ENCODE data around the gene SLC6A3.
"Not testable (repeated sequence)": the region's sequence is repeated elsewhere in the genome, so short reads cannot be mapped to it uniquely, and the experiment has no call there.

The SLC6A3 gene

DNA sequence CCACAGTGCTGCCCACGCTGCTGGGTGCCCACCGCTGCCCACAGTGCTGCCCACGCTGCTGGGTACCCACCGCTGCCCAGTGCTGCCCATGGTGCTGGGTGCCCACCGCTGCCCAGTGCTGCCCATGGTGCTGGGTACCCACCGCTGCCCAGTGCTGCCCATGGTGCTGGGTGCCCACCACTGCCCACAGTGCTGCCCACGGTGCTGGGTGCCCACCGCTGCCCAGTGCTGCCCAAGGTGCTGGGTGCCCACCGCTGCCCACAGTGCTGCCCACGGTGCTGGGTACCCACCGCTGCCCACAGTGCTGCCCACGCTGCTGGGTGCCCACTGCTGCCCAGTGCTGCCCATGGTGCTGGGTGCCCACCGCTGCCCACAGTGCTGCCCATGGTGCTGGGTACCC is 22.7 kb downstream of the SLC6A3 start:
- in situ Hi-C loops (cut with MboI; ENCODE audit: low sequenced_read_pairs) = not testable (repeated sequence)

DNA sequence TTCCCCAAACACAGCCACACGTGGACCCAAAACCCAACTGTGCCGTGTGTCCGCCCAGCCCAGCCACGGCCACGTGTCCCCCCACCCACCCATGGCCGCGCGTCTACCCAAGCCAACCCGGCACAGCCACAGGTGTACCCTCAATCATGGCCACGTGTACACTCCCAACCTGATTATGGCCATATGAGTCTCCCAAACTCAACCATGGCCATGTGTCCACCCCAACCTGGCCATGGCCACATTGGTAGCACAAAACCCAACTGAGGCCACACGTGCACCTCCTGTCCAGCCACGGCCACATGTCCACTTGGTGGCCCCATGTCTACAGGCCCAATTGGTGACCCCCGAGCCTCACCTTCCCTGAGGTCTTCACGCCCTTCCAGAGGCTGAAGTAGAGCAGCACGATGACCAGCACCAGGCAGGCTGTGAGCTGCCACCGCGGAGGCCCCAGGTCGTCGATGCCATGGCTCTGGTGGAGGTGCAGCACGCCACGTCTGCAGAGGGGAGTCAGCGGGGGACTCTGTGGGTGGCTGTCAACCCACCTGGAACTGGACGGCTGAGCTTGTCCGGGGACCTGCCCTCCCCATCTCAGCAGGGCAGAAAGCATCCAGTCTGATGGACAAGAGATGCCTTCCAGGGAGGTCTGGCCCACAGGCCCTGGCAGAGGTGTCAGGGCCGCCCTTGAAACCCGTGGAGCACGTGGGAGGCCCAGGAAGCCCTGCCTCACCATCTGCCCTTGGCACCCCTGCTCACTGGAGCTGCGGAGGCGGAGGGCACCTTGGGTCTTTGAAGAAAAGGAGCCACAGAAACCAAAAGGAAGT is 23.5 kb downstream of the SLC6A3 start:
- in situ Hi-C loops (cut with MboI; ENCODE audit: low sequenced_read_pairs) = no loop called here

DNA sequence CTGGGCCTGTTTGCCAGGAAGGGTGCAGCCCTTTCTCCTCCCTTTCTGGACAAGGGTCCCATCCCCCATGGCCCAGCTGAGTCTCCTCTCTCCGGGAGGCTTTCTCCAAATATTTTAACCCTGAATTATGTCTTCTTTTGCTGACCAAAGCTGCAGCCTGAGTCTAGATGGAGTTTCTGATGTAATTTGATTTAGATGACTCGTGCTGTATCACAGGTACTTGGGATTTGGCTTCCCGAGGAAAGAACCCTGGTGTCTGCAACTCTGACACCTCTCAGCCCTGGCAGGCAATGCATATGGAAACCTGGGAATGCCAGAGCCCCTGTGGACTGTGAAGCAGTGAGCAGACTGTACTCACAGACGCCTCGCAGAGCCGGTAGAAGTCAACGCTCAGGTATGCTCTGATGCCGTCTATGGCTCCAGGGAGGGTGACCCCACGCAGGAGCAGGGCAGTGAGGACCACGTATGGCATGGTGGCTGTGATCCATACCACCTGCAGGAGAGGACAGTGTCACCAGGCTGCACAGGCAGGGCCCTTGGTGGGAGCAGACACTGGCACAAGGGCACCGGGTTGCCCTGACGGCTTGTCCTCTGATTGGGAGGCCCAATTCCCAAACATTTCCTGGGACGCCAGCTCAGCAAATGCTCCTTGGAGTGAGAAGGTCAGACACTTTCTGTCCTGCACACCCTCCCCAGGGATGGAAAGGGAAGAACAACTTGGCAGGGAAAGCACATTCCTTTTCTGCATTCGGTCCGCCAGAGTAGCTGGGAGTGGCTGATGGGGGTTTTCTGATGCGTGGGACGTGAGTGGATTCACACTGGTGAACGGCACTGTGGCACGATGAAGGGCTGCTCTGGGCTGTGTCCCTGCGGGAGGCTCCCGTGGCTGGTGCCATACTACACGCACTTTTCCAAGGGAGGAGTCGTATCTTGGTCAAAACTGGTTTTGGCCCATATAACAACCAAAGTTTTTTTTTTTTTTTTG is 24.7 kb downstream of the SLC6A3 start:
- in situ Hi-C loops (cut with MboI; ENCODE audit: low sequenced_read_pairs) = no loop called here

DNA sequence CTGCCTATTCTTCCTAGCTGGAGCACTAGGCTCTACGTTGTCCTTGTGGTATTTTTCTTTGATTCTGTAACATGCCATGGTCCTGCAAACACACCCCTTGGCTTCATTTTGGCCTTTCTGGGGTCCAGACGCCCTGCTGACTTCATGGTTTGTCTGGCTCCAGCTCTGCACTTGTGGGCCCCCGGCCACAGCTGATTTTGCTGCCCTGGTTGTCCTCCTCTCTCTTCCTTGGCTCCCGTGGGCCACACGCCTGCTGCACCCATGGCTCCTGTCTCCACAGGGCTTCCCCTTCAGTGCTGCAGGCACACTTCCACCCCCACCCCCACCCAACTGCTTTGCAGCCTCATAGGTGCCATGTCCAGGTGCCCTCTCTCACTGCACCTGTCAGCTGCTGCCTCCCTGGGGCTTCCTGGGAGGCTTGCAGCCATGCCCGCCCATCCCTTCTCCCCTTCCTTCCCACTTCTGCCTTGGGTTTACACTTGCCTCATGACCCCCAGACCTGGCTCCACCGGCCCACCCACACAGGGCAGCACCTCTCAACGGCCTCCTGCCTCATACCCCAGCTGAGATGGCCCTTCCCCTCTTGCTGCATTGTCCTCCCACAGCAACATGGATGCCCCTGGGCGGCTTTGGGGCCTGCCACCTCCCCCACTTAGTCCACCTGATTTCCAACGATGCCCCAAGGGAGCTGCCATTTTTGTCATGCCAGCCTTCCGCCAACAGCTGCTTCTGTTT is 25.6 kb downstream of the SLC6A3 start:
- in situ Hi-C loops (cut with MboI; ENCODE audit: low sequenced_read_pairs) = no loop called here

DNA sequence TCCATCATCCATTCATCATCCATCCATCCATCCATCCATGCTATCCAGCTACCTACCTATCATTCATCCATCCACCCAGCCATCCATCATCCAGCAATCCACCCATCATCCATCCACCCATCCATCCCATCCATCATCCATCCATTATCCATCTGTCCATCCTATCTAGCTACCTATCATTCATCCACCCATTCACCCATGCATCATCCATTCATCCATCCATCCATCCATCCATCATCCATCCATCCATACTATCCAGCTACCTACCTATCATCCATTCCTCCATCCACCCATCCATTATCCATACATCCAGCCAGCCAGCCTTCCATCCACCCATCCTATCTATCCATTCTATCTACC is 26.3 kb downstream of the SLC6A3 start:
- in situ Hi-C loops (cut with MboI; ENCODE audit: low sequenced_read_pairs) = no loop called here

DNA sequence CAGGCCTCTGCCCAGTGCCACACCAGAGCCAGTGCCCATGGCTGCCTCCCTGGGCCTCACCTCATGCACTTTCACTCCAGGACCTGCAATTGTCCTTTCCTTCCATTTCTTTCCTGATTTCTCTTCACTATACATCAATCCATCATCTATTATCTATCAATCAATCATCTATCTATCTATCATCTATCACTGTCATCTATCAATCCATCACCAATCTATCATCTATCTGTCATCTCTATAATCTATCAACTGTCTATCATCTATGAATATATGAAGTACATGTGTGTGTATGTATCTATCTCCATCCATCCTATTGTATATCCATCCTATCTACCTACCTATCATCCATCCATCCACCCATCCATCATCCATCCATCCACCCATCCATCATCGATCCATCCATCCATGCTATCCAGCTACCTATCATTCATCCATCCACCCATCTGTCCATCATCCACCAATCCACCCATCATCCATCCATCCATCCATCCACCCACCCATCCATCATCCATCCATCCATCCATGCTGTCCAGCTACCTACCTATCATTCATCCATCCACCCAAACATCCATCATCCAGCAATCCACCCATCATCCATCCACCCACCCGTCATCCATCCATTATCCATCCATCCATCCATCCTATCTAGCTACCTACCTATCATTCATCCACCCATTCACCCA is 26.9 kb downstream of the SLC6A3 start:
- in situ Hi-C loops (cut with MboI; ENCODE audit: low sequenced_read_pairs) = no loop called here

DNA sequence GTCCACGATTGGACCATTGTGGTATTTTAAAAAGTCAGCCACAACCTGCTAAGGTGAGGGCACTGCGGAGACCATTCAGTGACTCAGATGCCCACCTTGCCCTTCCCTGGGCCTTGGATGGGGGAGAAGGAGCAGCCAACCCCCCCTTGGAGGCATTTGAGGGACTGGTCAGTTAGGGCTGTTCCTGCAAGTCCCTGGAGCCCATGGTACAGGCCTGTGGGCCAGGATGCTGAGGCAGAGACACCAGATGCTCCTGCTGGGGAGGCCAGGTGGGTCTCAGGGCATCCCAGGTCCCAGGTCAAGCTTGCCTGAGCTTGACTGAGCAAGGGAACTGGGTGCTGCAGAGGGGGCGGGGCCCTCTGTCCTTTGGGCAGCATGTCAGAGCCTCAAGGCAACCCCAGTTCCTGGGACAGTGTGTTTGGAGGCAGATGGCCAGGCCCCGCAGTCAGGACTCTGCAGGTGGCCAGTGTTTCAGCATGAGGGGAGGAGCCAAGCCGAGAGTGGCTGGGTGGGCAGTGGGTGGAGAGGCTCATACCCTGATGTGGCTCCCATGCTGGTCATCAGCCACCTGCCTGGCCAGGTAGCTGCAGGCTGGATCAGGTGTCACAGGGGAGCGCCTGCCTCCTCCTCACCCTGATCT is 27.5 kb downstream of the SLC6A3 start:
- in situ Hi-C loops (cut with MboI; ENCODE audit: low sequenced_read_pairs) = no loop called here

DNA sequence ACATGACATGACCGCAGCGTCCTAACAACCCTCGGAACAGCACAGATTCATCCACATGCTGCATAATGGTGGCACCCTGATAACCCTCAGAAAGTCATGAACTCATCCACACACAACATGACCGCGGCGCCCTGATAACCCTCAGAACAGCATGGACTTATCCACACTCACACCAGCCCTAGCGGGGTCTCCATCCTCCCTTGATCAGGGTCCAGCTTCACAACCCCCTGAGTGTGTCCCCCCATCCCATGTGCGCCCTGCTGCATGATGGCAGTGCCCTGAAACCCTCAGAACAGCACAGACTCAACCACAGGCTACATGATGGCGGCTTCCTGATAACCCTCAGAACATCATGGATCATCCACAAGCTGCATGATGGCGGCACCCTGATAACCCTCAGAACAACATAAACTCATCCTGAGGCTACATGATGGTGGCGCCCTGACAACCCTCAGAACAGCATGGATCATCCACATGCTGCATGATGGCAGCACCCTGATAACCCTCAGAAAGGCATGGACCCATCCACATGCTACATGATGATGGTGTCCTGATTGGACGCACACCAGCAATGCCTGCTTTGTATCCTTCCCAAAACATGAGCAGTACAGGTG is 28.3 kb downstream of the SLC6A3 start:
- in situ Hi-C loops (cut with MboI; ENCODE audit: low sequenced_read_pairs) = no loop called here

DNA sequence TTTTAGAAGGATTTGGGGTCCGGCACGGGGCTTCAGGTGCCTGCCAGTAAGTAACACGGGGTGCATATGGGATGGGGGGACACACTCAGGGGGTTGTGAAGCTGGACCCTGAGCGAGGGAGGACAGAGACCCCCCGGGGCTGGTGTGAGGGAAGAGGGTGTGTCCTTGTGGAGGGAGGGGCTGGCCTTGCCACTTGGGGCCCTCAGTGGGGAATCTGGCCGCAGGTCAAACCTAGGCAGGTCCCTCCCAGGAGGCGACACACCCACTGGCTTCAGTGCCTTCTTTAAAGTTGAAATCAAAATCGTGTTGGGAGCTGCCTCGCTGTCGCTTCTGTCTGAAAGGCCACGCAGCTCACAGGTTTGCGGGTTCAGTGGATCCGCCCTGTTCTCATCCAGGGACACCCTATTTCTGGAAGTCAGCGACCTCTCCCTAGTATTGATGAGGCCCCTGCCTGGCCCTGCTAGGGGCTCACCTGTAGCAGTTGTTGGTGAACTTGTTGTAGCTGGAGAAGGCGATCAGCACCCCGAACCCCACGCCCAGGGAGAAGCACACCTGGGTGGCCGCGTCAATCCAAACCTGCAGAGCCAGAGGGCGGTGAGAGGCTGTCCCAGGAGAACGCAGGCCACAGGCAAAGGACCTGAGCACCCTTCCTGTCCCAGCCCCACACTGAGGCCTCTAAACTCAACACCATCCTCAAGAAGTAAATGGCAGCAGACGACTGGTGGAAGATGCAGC is 29.4 kb downstream of the SLC6A3 start:
- in situ Hi-C loops (cut with MboI; ENCODE audit: low sequenced_read_pairs) = no loop called here

DNA sequence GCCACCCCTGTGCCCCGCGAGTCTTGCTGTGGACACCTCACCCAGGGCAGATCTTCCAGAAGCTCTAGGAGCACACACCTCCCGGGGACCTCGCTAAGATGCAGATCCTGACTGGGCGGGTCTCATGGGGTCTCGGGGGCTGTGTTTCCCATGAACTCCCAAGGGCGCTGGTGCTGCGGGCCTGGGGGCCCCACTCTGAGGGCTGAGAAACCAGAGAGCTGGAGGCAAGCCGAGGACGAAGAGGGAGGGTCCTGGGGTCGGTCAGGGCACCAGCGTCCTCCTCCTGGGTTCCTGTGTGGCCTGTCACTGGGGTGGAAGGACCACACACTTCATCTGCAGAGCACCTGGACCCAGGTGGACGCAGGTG is 30.2 kb downstream of the SLC6A3 start:
- in situ Hi-C loops (cut with MboI; ENCODE audit: low sequenced_read_pairs) = no loop called here

DNA sequence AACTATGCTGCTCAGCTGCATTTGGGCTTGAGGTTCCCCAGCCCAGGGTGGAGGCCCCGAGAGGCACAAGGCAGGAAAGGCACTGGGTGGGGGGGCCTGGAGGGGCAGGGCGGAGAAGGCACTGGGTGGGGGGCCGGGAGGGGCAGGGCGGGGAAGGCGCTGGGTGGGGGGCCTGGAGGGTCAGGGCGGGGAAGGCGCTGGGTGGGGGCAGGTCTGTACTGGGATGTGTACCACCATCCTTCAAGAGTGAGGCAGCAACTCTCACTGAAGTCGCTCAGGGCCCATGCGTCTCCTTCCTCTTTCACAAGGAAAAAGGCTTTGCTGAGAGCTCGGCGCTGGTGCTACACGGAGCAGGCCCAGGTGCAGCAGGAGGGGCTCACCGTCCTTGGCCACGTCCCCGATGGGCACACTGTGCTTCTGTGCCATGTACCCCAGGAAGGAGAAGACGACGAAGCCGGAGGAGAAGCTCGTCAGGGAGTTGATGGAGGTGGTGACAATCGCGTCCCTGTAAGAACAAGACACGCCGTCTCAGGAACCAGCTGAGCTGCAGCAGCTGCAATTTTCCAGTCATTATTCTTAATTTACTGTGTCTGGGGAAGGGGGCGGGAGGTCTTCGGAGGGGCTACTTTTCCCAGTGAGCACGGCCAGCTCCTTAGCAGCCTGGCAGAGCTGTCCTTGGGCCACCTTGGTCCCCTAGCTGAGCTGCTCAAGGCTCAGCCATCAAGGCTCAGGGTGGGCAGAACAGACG is 30.8 kb downstream of the SLC6A3 start:
- in situ Hi-C loops (cut with MboI; ENCODE audit: low sequenced_read_pairs) = no loop called here

DNA sequence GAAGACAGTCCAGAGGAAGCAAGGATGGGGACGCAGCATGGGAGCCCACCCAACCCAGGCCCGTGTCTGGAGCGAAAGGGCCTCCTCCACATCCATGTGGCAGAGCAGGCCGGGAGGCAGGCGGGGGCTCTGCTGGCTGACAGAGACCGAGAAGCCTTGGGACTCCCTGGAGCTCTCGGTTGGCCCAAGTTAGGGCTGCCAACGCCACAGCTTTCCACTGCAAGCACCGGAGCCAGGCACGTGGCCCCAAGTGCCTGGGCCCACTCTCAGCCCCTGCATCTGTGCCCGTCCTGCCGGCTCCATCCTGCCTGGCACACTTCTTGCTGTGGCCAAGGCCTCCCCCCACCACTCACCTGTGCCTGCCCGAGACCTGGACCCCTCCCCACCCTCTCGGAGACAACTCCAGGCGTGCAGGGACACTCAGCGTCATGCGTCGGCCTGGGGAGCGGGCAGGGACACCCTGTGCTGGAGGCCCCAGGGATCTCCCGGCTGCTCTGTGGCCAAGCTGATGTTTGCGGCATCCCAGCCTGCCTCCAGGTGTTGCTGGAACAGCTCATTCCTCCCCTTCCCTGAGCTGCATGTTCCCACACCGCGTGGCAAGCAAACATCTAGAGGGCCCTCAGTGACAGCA is 31.5 kb downstream of the SLC6A3 start:
- in situ Hi-C loops (cut with MboI; ENCODE audit: low sequenced_read_pairs) = no loop called here

DNA sequence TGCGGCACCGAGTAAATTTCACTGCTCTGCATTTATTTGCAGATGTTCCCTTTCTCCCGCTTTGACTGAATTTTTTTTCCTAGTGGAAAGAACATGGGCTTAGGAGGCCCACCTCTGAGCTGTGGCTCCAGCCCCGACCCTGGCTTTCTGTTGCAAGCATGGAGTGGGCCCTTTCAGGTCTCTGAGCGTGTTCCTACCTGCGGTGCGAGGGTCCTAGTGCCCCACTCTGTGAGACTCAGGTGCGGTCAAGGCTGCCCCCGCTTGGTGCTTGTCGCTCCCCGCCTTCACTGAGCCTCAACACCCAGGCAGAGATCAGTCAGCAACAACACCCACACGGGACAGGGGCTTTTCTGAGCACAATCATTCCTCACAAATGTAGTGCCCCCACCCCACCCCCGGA is 32.0 kb downstream of the SLC6A3 start:
- in situ Hi-C loops (cut with MboI; ENCODE audit: low sequenced_read_pairs) = no loop called here

DNA sequence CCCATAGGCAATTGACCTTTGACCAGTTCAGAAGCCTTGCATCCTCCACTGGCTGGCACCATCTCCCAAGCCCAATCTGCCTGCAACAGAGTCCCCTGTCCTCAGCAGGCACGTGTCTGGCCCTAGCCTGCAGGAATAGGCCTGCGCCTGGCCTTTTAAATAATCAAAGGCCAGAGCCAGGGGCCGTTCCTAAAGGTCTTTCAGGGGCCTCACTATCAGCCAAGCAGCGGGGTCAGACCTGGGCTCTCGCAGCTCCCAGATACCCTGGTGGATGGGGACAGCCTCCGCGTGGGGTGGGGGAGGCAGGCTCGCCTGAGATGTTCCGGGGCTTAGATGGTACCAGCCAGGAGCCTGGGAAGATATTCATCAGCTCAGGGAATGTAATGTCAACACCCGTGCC is 32.6 kb downstream of the SLC6A3 start:
- in situ Hi-C loops (cut with MboI; ENCODE audit: low sequenced_read_pairs) = no loop called here

DNA sequence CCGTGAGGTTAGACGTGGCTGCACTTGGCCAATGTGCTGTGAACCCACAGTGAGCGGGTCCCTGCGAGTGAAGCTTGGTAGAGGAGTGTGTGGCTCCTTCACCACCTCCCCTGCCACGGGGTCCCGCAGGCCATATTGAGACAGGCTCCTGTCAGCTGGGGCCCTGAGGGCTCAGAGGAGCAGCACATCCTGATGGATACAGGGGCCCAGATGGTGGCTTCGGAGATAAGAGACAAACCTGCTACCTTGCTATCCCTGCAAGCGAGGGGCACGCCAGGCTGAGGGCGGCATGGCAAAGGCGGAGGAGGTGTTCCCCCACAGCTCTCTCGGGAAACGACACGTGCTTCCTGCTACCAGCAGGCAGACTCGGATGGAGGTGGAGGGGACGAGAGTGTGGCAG is 33.1 kb downstream of the SLC6A3 start:
- in situ Hi-C loops (cut with MboI; ENCODE audit: low sequenced_read_pairs) = no loop called here

DNA sequence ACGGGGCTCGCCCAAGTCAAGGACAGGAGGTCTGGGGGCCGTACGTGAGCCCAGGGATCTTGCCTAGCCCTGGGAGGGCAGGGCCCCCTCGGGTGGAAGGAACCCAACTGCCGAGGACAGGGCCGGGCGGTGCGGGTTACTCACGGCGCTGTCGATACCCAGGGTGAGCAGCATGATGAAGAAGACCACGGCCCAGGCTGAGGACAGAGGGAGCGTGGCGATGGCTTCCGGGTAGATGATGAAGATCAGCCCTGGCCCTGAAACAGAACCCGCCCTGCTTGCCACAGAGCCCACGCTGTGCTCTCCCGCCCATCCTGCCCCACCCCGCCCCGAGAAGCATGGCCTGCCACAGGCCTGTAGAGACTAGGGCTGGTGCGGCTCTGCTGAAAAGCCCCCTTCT is 34.1 kb downstream of the SLC6A3 start:
- in situ Hi-C loops (cut with MboI; ENCODE audit: low sequenced_read_pairs) = no loop called here

DNA sequence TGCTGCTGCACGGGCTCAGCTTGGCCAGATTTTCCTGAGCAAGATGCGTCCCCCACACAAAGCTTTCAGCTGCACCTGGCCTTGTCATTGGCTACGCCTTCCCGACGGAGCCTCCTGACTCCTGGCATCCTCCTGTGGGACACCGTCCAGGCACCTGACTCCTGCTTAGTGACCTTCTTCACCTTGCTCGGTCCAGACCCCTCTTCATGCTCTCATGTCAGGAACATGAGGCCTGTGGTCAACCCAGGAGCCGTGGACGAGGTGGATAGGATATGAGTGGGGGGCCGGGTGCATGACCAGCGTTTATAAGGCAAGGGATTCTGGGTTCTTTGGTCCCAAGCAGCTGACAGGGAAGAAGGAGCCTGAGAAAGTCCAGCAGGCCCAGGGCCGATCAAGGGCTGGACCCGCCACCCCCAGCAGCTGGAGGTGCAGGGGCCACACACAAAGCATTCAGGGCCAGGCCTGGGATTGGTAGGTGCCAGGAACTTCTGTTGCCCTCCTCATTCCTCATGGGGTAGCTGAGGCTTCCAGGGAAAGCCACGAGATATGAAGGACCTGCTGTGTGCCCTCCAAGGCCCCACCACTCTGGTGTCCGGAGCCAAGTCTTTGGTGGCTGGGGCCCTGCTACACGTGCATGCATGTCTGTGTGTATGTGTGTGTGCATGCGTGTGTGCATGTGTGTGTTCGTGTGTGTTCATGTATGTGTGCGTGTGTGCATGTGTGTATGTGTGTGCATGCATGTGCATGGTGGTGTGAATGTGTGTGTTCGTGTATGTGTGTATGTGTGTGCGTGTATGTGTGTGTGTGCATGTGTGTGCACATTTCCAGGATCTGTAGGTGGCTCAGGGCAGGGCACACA is 34.9 kb downstream of the SLC6A3 start:
- in situ Hi-C loops (cut with MboI; ENCODE audit: low sequenced_read_pairs) = no loop called here
